Measurements from ENCODE around the gene RNASEL.
A peak's percentile ranks its signal among the peaks of the same experiment; 100 is the strongest.

RNASEL gene

GRCh38 chr1:182621906-182622305 is 32.9 kb upstream of the RNASEL start:
- DNase-seq (ENCODE audit: extremely low spot score, insufficient read length, low read depth) (no peak), FAIRE-seq (peak; percentile 55)

GRCh38 chr1:182620924-182621585 is 32.0 kb upstream of the RNASEL start:
- no peak for FAIRE-seq
- no peak for DNase-seq (ENCODE audit: extremely low spot score, insufficient read length, low read depth)

- DNase-seq (ENCODE audit: extremely low spot score, insufficient read length, low read depth) = no peak
- FAIRE-seq = peak; percentile 64
Measured at GRCh38 chr1:182617734-182618351, 28.8 kb upstream of the RNASEL start.

GRCh38 chr1:182617014-182617429 is 28.0 kb upstream of the RNASEL start:
- DNase-seq (ENCODE audit: extremely low spot score, insufficient read length, low read depth) (no peak), FAIRE-seq (no peak)

- FAIRE-seq (peak; percentile 95), DNase-seq (ENCODE audit: extremely low spot score, insufficient read length, low read depth) (peak; percentile 50)
Measured at GRCh38 chr1:182616130-182617013, 27.3 kb upstream of the RNASEL start.

- FAIRE-seq (no peak), DNase-seq (ENCODE audit: extremely low spot score, insufficient read length, low read depth) (no peak)
Measured at GRCh38 chr1:182615468-182616129, 26.5 kb upstream of the RNASEL start.

GRCh38 chr1:182614796-182615454 is 25.9 kb upstream of the RNASEL start:
- FAIRE-seq = peak; percentile 83
- no peak for DNase-seq (ENCODE audit: extremely low spot score, insufficient read length, low read depth)

GRCh38 chr1:182611787-182612186 is 22.7 kb upstream of the RNASEL start:
- DNase-seq (ENCODE audit: extremely low spot score, insufficient read length, low read depth) (no peak), FAIRE-seq (no peak)

GRCh38 chr1:182611326-182611725 is 22.3 kb upstream of the RNASEL start:
- DNase-seq (ENCODE audit: extremely low spot score, insufficient read length, low read depth) = no peak
- FAIRE-seq = peak; percentile 75

GRCh38 chr1:182610606-182611194 is 21.6 kb upstream of the RNASEL start:
- FAIRE-seq (no peak), DNase-seq (ENCODE audit: extremely low spot score, insufficient read length, low read depth) (no peak)

GRCh38 chr1:182608845-182609610 is 20.0 kb upstream of the RNASEL start:
- DNase-seq (ENCODE audit: extremely low spot score, insufficient read length, low read depth) (no peak), FAIRE-seq (peak; percentile 12)

- DNase-seq (ENCODE audit: extremely low spot score, insufficient read length, low read depth) = no peak
- FAIRE-seq = no peak
Measured at GRCh38 chr1:182608236-182608635, 19.2 kb upstream of the RNASEL start.

GRCh38 chr1:182607566-182607965 is 18.5 kb upstream of the RNASEL start:
- FAIRE-seq (no peak), DNase-seq (ENCODE audit: extremely low spot score, insufficient read length, low read depth) (no peak)

GRCh38 chr1:182604175-182605164 is 15.4 kb upstream of the RNASEL start, which contains the start of gene RGS16:
RGS16 (minus strand) TSS chr1:182604389; CDS start chr1:182604259, 130 bp downstream.
- peak; percentile 84 for FAIRE-seq

GRCh38 chr1:182603646-182604174 is 14.7 kb upstream of the RNASEL start:
- DNase-seq (ENCODE audit: extremely low spot score, insufficient read length, low read depth) (no peak), FAIRE-seq (no peak)

More at GRCh38 chr1:182604175-182605164, 15.4 kb upstream of the RNASEL start, which contains the start of gene RGS16:
- DNase-seq (ENCODE audit: extremely low spot score, insufficient read length, low read depth) = peak; percentile 96

- DNase-seq (ENCODE audit: extremely low spot score, insufficient read length, low read depth) (no peak), FAIRE-seq (no peak)
Measured at GRCh38 chr1:182602935-182603645, 14.0 kb upstream of the RNASEL start.

Measured in GM18507 (cell line).